ENCODE results near the gene AVEN. TPM values are rescaled to one million over a fixed set of nuclear protein-coding genes. Genes with fewer than 3 reads are reported as not detected.

AVEN gene
- total and polyA plus RNA-seq, 2 of the 13 experiments (the other 11 are each of a cell fraction or from before 2014, with no cell fraction given), result 4.4 to 17.5 TPM

DNA sequence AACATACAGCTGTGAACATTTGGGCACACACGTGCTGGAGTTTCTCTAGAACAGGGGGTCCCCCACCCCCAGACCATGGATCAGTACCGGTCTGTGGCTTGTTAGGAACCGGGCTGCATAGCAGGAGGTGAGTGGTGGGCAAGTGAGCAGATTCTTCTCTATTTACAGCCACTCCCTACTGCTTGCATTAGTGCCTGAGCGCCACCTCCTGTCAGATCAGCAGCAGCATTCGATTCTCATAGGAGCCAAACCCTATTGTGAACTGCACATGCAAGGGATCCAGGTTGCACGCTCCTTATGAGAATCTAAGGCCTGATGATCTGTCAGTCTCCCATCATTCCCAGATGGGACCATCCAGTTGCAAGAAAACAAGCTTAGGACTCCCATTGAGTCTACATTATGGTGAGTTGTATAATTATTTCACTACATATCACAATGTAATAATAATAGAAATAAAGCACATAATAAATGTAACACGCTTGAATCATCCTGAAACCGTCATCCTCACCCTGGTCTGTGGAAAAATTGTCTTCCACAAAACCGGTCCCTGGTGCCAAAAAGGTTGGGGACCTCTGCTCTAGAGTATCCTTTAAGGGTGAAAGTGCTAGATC is 44.9 kb downstream of the AVEN start:
- Histone ChIP-seq H3K27me3 (ENCODE audit: control insufficient read depth in 1 of 2, insufficient read depth in 2 of 2, low read length in 2 of 2) (no peaks in the 10 kb centered on the region), H2AFZ (ENCODE audit: low read length) (no peak overlapping the region), H3K9me3 (ENCODE audit: low read length) (no peaks in the 10 kb centered on the region), H3K27ac (ENCODE audit: extremely low read length, insufficient read depth, low read length) (no peak overlapping the region), H3K9ac (ENCODE audit: insufficient read depth, low read depth, low read length) (no peak overlapping the region), H3K79me2 (ENCODE audit: insufficient read depth, low read length) (no peaks in the 10 kb centered on the region), H3K4me1 (ENCODE audit: insufficient read depth, low read length) (no peaks in the 10 kb centered on the region), H3K36me3 (replicated peaks in 1 of 2; ENCODE audit: control insufficient read depth in 1 of 2, insufficient read depth in 2 of 2, low read length in 2 of 2) (no peaks in the 10 kb centered on the region), H3K4me2 (ENCODE audit: low read depth, low read length) (no peak overlapping the region), H4K20me1 (ENCODE audit: insufficient read depth, low read length) (no peaks in the 10 kb centered on the region), H3K4me3 (replicated peaks in 1 of 3; ENCODE audit: insufficient read depth in 1 of 3, low read depth in 2 of 3, low read length in 3 of 3) (no peak overlapping the region)
- ChIA-PET POLR2A (no interaction called here), CTCF (ENCODE audit: low intra/inter-chr PET ratio, low total read pairs) (interaction anchor here (1.7 kb wide), 1 partner anchor 259 kb away, joined by 7 read pairs; no protein-coding TSS in a partner anchor)
- TF ChIP-seq STAG1 (CRISPR knock-in tag; IDR thresholded peaks at IDR 0.05), result peak; percentile 78
- TF ChIP-seq, protein P1, sequence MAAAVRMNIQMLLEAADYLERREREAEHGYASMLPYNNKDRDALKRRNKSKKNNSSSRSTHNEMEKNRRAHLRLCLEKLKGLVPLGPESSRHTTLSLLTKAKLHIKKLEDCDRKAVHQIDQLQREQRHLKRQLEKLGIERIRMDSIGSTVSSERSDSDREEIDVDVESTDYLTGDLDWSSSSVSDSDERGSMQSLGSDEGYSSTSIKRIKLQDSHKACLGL (CRISPR knock-in tag; IDR thresholded peaks at IDR 0.05), result no peak
- no peak for TF ChIP-seq GFI1 (CRISPR knock-in tag; IDR thresholded peaks at IDR 0.05; ENCODE audit: borderline replicate concordance)
- TF ChIP-seq SMC3 (IDR thresholded peaks at IDR 0.05; ENCODE audit: low read length), result peak; percentile 60
- TF ChIP-seq, protein P2, sequence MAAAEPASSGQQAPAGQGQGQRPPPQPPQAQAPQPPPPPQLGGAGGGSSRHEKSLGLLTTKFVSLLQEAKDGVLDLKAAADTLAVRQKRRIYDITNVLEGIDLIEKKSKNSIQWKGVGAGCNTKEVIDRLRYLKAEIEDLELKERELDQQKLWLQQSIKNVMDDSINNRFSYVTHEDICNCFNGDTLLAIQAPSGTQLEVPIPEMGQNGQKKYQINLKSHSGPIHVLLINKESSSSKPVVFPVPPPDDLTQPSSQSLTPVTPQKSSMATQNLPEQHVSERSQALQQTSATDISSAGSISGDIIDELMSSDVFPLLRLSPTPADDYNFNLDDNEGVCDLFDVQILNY (CRISPR knock-in tag; conservative IDR thresholded peaks at IDR 0.05), result no peak
- TF ChIP-seq, protein P3, sequence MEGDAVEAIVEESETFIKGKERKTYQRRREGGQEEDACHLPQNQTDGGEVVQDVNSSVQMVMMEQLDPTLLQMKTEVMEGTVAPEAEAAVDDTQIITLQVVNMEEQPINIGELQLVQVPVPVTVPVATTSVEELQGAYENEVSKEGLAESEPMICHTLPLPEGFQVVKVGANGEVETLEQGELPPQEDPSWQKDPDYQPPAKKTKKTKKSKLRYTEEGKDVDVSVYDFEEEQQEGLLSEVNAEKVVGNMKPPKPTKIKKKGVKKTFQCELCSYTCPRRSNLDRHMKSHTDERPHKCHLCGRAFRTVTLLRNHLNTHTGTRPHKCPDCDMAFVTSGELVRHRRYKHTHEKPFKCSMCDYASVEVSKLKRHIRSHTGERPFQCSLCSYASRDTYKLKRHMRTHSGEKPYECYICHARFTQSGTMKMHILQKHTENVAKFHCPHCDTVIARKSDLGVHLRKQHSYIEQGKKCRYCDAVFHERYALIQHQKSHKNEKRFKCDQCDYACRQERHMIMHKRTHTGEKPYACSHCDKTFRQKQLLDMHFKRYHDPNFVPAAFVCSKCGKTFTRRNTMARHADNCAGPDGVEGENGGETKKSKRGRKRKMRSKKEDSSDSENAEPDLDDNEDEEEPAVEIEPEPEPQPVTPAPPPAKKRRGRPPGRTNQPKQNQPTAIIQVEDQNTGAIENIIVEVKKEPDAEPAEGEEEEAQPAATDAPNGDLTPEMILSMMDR (CRISPR knock-in tag; IDR thresholded peaks at IDR 0.05), result peak; percentile 82
- TF ChIP-seq ZFP36L1 (CRISPR knock-in tag; IDR thresholded peaks at IDR 0.05), result no peak
- no peak for TF ChIP-seq CHCHD3 (CRISPR knock-in tag; IDR thresholded peaks at IDR 0.05)
- peak; percentile 67 for TF ChIP-seq RAD21 (CRISPR knock-in tag; IDR thresholded peaks at IDR 0.05)
- no peak for TF ChIP-seq KMT2B (CRISPR knock-in tag; IDR thresholded peaks at IDR 0.05)
- TF ChIP-seq, protein P4, sequence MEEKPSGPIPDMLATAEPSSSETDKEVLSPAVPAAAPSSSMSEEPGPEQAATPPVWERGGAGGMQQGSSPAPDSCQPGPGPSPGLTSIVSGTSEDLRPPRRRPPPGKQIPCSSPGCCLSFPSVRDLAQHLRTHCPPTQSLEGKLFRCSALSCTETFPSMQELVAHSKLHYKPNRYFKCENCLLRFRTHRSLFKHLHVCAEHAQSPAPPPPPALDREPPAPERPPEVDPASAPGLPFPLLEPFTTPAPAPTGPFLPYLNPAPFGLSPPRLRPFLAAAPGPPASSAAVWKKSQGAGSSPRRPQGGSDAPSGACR (CRISPR knock-in tag; IDR thresholded peaks at IDR 0.05), result no peak
- ATAC-seq (peak; percentile 88), DNase-seq (ENCODE audit: low spot score) (peak; percentile 45), FAIRE-seq (peak; percentile 71)
- in situ Hi-C loops (cut with HindIII; ENCODE audit: extremely low pct_ligation_motif_present, low pct_unique_long_range_greater_than_20kb) (loop anchor here (10.0 to 25.0 kb wide), 2 partner anchors 259 to 757 kb away; no protein-coding TSS in a partner anchor), intact Hi-C loops (cut with micrococcal nuclease; ENCODE audit: unreplicated experiment) (loop anchor here (1.0 kb wide), 1 partner anchor 259 kb away; no protein-coding TSS in a partner anchor)
- WGBS (ENCODE audit: low lambda C conversion rate), result 64% methylated on average over 9 of the region's 9 CpGs
- BruUV-seq (replicated peaks), result no TSS peak

All from HepG2 (cell line).